Ascending aorta (tissue), 2 donors: ENCODE measurements around the gene GRIK3. TPM values are rescaled to one million over a fixed set of nuclear protein-coding genes. Genes with fewer than 3 reads are reported as not detected.

Source experiments
- DNase-seq, 2 donors: peaks; one replicate each; pipeline ENCODE4 v3.0.0-alpha.2; 2019; ENCODE audit warnings: low spot score in 2 of 2
- H3K27ac ChIP-seq, 2 donors: fragments of 200-600 bp; sonication (generic); one replicate each; pipeline ENCODE4 v1.5.1; 2016 to 2017; ENCODE audit warnings: mild to moderate bottlenecking in 1 of 2
- H3K27me3 ChIP-seq: fragments of 200-600 bp; sonication (generic); one replicate; pipeline ENCODE4 v1.5.1; 2017
- H3K36me3 ChIP-seq, 2 donors: fragments of 200-600 bp; sonication (generic); one replicate each; pipeline ENCODE4 v1.5.1; 2016
- H3K4me1 ChIP-seq, 2 donors: fragments of 200-600 bp; sonication (generic); one replicate each; pipeline ENCODE4 v1.5.1; 2016 to 2017; ENCODE audit warnings: mild to moderate bottlenecking in 1 of 2
- H3K4me3 ChIP-seq, 2 donors: fragments of 200-600 bp; sonication (generic); one replicate each; pipeline ENCODE4 v1.5.1; 2016 to 2017; ENCODE audit warnings: mild to moderate bottlenecking in 1 of 2
- H3K9me3 ChIP-seq, 2 donors: fragments of 200-600 bp; sonication (generic); one replicate each; pipeline ENCODE4 v1.5.1; 2016
- intact Hi-C: fragments of 100-400 bp; cut with DNase I; formaldehyde crosslinking; loops from one replicate; pipeline ENCODE4 v1.15.1; 2023
- total RNA-seq: library from RNA; depleted of rRNA; stranded (reverse); fragments of >200 nt; gene quantifications from one replicate; pipeline ENCODE4 v1.1.0, GENCODE V29; 2016
- TF ChIP-seq, protein P1 (sequence below), 3 experiments: fragments of 200-600 bp in 2 of 3; fragments of 450-650 bp in 1 of 3; sonication (generic) in 2 of 3; IDR thresholded peaks; one replicate each; pipeline ENCODE4 v1.5.1; 2016 to 2019; ENCODE audit warnings: antibody characterized with exemption in 3 of 3, mild to moderate bottlenecking in 1 of 3, moderate library complexity in 1 of 3

The GRIK3 gene
- total RNA-seq, 1 donor from 2014 or later, result under 0.01 TPM

DNA sequence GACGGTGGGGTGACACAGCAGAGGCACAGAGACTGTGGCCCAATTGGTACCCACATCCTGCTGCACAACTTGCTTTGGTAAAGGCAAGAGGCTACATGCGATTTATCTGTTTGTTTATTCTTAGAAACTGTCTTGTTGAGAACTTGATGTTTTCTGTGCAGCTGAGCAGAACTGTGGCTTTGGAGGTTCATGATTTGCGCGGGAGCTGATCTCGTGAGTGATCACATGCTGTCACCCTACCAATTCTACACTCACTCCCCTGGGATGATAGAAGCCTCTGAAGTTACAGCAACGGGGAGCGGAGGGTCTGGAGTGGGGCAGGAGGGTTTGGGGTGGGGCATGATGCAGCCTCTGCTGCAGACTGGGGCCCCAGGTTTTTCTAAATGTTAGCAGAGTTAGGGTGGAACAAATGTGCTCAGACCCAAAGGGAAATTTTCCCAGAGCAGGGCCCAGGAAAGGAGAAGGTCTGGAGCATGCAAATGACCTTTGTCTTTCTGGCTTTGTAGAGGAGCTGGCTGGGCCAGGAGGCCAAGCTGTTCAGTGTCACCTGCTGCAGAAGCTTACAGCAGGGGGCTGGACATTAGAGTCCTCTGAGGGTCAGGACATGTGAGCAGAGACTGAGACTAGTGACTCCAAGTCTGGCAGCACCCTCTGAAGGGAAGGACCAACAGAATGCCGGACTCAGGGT is 83.6 kb downstream of the GRIK3 start:
- DNase-seq, result no peak
- Histone ChIP-seq H3K9me3 (no peaks in the 10 kb centered on the region), H3K36me3 (no peaks in the 10 kb centered on the region), H3K4me1 (no peaks in the 10 kb centered on the region), H3K27me3 (no peaks in the 10 kb centered on the region), H3K27ac (no peak overlapping the region), H3K4me3 (no peak overlapping the region)
- TF ChIP-seq, protein P1, sequence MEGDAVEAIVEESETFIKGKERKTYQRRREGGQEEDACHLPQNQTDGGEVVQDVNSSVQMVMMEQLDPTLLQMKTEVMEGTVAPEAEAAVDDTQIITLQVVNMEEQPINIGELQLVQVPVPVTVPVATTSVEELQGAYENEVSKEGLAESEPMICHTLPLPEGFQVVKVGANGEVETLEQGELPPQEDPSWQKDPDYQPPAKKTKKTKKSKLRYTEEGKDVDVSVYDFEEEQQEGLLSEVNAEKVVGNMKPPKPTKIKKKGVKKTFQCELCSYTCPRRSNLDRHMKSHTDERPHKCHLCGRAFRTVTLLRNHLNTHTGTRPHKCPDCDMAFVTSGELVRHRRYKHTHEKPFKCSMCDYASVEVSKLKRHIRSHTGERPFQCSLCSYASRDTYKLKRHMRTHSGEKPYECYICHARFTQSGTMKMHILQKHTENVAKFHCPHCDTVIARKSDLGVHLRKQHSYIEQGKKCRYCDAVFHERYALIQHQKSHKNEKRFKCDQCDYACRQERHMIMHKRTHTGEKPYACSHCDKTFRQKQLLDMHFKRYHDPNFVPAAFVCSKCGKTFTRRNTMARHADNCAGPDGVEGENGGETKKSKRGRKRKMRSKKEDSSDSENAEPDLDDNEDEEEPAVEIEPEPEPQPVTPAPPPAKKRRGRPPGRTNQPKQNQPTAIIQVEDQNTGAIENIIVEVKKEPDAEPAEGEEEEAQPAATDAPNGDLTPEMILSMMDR (IDR thresholded peaks at IDR 0.05), result no peak
- intact Hi-C loops, result no loop called here

DNA sequence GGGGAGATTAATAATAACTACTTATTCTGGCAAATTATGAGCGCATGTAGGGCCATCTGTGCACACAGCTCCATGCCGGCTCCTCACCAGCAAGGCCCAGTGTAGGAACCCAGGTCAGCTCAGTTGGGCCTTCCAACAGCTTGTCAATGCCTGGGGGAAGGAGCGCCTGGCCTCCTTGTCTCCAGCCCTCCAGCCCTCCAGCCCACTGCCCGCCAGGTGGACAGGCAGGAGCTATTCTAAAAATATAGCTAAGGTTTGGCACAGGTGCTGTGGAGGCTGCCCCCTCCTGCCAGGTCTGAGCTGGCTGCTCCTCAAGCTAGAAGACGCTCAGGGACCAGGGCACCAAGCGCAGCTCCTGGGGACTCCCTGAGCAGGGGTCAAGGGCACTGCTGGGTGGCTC is 85.7 kb downstream of the GRIK3 start:
- H3K27me3 ChIP-seq, result no peaks in the 10 kb centered on the region
- H3K9me3 ChIP-seq, result no peaks in the 10 kb centered on the region
- TF ChIP-seq, protein P1 (IDR thresholded peaks at IDR 0.05), result no peak
- H3K27ac ChIP-seq, result no peak overlapping the region
- intact Hi-C loops, result no loop called here
- no peaks in the 10 kb centered on the region for H3K36me3 ChIP-seq
- H3K4me3 ChIP-seq, result no peak overlapping the region
- no peaks in the 10 kb centered on the region for H3K4me1 ChIP-seq
- no peak for DNase-seq

DNA sequence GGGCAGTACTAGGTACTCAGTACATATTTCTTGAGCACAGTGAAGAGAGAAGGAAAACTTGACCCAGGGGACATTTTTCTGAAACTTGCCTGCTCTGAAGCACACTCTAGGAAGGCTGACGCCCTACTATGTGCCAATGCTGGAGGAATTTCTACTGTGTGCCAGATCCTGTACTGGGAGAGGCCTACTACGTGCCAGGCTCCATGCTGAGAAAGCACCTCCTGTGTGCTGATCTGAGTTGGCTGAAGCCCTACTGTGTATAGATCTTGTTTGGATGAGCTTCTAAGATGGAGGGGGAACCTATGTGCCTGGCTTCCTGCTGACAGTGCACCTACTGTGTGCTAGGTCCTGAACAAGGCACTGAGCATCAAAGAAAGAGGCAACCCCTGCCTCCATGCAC is 86.2 kb downstream of the GRIK3 start:
- H3K27ac ChIP-seq, result no peak overlapping the region
- intact Hi-C loops, result no loop called here
- no peaks in the 10 kb centered on the region for H3K36me3 ChIP-seq
- H3K4me3 ChIP-seq, result no peak overlapping the region
- no peaks in the 10 kb centered on the region for H3K4me1 ChIP-seq
- DNase-seq, result no peak
- H3K9me3 ChIP-seq, result no peaks in the 10 kb centered on the region
- TF ChIP-seq, protein P1 (IDR thresholded peaks at IDR 0.05), result no peak
- no peaks in the 10 kb centered on the region for H3K27me3 ChIP-seq

DNA sequence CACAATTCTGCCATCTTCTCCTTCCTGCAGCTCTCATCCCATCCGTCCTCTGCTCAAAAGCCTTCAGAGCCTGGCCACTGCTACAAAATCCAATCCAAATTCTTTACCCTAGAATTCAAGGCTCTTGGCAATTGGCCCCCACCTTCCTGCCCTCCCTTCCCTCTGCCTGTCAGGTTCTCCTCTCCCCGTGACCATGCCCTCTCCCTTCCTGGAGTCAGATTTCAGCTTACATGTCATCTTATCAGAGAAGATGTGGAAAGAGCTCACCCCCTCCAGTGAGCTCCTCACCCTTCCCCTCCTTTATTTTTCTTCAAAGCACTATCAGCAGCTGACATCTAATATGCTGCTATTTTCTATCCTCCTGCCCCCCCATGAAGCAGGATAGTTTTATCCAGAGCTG is 86.9 kb downstream of the GRIK3 start:
- Histone ChIP-seq H3K27me3 (no peaks in the 10 kb centered on the region), H3K9me3 (no peaks in the 10 kb centered on the region), H3K4me3 (no peak overlapping the region), H3K4me1 (no peaks in the 10 kb centered on the region), H3K36me3 (no peaks in the 10 kb centered on the region), H3K27ac (no peak overlapping the region)
- TF ChIP-seq, protein P1 (IDR thresholded peaks at IDR 0.05), result no peak
- intact Hi-C loops, result no loop called here
- DNase-seq, result no peak

DNA sequence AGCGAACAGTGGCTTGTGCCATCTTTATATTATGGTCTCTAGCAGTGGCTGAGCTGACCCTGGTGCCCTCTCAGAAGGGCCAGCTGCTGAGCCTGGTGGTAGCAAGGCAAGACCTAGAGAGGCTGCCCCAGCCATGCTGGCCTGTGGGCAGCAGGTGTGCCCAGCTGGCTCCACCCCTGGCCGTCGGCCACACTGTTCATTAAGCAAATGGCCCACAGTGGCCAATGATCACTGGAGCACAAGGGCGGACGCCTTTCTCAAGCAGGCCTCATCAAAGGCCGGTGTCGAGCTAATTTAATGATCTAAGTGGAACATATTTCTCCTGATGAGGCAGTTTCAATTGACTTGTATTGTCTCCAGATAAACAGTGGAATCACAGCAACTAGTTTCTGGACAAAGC is 89.4 kb downstream of the GRIK3 start:
- intact Hi-C loops, result no loop called here
- H3K36me3 ChIP-seq, result no peaks in the 10 kb centered on the region
- DNase-seq, result no peak
- H3K4me1 ChIP-seq, result no peaks in the 10 kb centered on the region
- no peaks in the 10 kb centered on the region for H3K27me3 ChIP-seq
- TF ChIP-seq, protein P1 (IDR thresholded peaks at IDR 0.05), result no peak
- H3K4me3 ChIP-seq, result no peak overlapping the region
- H3K9me3 ChIP-seq, result no peaks in the 10 kb centered on the region
- H3K27ac ChIP-seq, result no peak overlapping the region

DNA sequence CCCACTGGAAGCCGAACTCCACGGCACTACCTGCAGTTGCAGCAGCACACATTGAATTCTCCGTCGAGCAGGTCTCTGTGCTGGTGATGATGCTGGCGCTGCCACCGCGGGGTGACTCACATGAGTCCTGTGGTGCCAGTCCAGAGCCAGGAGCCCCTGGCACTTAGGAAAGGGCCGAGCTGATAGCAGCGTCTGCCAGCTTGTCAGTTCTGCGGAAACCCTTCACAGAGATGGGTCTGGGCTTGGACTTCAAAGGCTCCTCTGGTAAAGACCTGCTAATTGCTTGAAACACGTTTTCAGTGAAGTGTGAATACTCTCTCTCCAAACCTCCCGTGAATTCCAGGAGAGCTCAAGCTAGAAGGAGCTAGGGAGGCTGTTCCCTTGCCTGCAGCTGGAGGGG is 92.2 kb downstream of the GRIK3 start:
- Histone ChIP-seq H3K27ac (no peak overlapping the region), H3K4me1 (no peaks in the 10 kb centered on the region), H3K36me3 (no peaks in the 10 kb centered on the region), H3K27me3 (no peaks in the 10 kb centered on the region), H3K4me3 (no peak overlapping the region), H3K9me3 (no peaks in the 10 kb centered on the region)
- TF ChIP-seq, protein P1 (IDR thresholded peaks at IDR 0.05), result no peak
- intact Hi-C loops, result no loop called here
- no peak for DNase-seq
